GM19372 (cell line): ENCODE data around the gene ETV7.
A peak's percentile ranks its signal among the peaks of the same experiment; 100 is the strongest.
"Not testable (repeated sequence)": the region's sequence is repeated elsewhere in the genome, so short reads cannot be mapped to it uniquely, and the experiment has no call there.

ENCODE experiments used
- ATAC-seq: cut with Tn5 transposase; IDR thresholded peaks from one replicate; pipeline ENCODE4 v1.9.1; 2021; ENCODE audit warnings: mild to moderate bottlenecking, low read depth, moderate library complexity; ENCODE audit not compliant: unreplicated experiment

ETV7 gene

GRCh38 chr6:36387440-36388303, at the start of gene ETV7:
Gene ETV7 (minus strand): TSS chr6:36387669. CDS start chr6:36387541, 128 bp downstream.
- ATAC-seq = no peak

- ATAC-seq = no peak
These were observed 49.0 kb upstream of the ETV7 start for GRCh38 chr6:36436466-36436865.

DNA sequence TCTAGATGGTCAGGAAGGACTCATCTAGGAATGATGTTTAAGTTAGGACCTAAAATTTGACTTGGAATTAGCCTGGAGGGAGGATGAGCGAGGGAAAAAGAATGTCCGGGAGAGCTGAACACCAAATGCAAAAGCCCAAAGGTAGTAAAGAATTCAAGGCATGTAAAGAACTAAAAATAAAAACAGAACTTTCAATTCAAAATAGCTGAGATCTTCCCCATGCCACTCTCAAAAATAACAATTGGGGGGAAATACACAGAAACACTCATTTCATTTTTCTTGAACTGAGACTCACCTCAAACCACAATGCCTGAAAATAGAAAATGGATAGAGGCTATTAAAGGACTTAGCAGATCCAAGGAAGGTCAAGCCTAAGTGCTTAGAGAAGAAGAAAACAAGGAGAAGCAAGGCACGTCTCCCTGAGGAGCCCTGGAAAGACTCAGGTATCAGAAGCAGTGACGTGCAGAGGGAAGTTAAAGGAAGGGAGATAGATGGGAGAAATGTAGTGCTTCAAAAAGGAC, 44.7 kb upstream of the ETV7 start:
- no peak for ATAC-seq

GRCh38 chr6:36431197-36431596, 43.7 kb upstream of the ETV7 start:
- ATAC-seq = no peak

DNA sequence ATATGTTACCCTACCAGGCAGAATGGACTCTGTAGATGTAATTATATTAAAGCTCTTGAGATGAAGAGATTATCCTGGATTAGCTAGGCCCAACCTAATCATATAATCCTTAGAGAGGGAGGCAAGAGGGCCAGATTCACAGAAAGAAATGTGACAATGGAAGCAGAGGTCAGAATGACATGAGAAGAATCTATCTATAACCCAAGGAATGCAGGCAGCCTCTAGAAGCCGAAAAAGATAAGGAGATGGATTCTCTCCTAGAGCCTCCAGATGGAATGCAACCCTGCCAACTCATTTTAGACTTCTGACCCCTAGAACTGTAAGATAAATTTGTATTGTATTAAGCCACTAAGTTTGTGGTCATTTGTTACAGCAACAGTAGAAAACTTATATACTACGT, 42.9 kb upstream of the ETV7 start:
- ATAC-seq = no peak

DNA sequence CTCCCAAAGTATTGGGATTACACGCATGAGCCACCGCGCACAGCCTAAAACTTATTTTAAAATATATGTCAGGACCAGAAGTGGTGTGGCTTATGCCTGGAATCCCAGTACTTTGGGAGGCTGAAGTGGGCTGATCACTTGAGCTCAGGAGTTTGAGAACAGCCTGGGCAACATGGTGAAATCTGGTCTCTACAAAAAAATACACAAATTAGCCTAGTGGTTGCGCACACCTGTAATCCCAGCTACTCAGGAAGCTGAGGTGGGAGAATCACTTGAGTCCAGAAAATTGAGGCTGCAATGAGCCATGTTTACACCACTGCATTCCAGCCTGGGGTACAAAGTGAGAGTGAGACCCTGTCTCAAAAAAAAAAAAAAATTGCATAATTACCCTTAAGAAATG, 41.4 kb upstream of the ETV7 start:
- ATAC-seq = no peak

GRCh38 chr6:36426622-36427021, 39.2 kb upstream of the ETV7 start:
- ATAC-seq = no peak

GRCh38 chr6:36423101-36423824, 35.8 kb upstream of the ETV7 start:
- peak; percentile 92 for ATAC-seq

DNA sequence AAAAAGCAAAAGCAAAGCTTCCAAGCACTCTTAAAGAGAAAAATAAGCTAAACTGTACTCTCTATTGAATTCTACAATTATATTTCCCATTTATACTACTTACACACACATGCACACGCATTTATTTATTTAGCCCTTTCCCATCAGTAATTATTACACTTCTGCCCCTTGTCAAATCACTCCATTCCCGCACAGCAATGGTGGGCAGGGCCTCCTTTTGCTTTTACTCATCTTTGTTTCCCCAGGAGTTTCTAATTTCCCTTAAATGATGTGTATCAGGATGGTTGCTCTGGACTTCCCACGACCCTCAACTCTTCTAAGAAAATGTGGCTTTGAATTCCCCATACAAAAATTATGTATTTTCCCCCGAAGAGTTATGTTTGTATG, 35.2 kb upstream of the ETV7 start:
- ATAC-seq = no peak

DNA sequence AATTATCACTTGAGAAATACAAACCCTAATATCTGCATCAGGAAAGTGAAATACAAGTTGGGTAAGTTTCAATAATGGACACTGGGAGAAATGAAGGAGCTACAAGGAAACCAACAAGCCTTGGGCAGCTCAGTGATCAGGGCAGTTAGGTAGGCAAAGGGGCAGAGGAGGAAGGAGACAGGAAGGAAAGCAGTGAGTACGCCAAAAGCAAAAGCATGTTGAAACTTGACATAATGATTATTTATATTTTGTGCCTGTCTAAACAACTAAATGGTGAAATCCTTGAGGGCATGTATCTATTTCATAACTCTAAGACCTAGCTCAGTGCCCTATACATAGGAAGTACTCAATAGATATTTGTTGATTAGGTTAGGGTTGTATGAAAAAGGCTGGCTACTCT, 31.8 kb upstream of the ETV7 start:
- ATAC-seq = no peak

DNA sequence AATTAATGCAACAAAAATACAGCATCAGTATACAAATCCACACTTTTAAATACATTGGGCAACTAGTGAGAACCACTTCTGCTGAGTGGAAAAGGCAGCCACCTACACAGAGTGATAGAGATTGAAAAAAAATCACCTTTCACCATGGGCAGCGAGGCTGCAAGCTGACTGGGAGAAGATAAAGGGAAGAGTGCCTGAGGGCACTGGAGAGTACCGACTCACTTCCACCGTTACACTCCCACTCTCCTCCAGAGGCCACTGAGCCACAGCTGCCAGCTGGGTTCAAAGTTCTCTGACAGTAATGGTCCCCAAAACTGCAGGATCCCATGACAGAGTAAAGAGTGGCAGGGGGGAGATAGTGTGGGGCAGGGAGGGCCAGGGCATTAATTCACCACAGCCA, 31.1 kb upstream of the ETV7 start:
- ATAC-seq = no peak

DNA sequence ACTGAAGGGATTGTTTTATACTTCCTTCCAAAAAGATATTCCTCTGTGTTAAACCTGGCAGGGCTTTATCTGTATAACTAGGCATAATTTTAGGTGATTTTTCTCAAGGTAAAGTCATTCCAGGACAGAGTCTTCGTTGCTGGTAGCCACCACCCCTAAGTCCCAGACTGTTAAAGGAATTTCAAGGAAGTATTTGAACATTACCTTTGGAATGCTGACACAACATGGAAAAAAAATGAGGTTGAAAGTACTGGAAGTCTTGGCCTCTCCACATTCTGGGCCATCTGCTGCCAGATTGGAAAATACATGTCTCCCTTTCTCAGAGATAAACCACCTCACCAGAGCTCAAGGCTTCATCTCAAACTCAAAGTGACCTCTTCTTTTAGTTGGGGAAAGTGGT, 27.0 kb upstream of the ETV7 start:
- no peak for ATAC-seq

DNA sequence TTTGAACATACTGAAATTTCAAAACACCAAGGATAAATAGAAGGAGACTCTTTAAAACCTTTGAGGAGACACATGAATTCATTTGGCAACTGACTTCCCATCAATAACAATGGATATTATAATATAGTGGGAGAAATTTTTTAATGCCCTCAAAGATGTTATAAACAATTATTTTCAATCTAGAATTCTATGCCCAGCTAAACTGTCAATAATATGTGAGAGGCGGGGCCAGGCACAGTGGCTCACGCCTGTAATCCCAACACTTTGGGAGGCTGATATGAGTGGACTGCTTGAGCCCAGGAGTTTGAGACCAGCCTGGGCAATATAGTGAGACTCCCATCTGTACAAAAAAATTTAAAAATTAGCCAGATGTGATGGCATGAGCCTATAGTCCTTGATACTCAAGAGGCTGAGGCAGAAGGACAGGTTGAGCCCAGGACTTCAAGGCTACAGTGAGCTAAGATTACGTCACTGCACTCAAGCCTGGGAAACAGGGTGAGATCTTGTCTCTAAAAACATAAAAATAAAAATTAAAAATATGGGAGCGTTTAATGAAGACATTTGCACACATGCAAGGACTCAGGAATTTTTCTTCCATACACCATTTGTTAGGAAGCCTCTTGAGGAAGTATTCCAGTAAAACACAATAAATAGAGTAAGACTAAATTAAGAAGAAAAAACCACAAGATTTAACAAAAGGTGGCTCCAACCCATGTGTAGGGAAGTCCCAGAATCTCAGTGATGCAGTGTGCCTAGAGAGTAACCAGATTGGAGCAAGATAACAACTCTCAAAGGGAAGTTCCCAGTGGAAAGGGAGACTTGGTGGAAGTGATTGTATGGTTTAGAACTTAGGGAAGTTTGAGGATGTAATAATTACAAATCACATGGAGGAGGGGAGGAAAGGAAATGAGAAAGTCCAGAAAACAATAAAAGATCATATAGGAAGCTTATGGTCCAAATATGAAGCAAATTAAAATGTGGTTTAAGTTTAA, 26.3 kb upstream of the ETV7 start:
- ATAC-seq = no peak

GRCh38 chr6:36409718-36410117, 22.2 kb upstream of the ETV7 start:
- ATAC-seq = not testable (repeated sequence)

- ATAC-seq = no peak
These were observed 16.7 kb upstream of the ETV7 start for GRCh38 chr6:36404164-36404563.

- no peak for ATAC-seq
These were observed 15.0 kb upstream of the ETV7 start for GRCh38 chr6:36402481-36402880.

DNA sequence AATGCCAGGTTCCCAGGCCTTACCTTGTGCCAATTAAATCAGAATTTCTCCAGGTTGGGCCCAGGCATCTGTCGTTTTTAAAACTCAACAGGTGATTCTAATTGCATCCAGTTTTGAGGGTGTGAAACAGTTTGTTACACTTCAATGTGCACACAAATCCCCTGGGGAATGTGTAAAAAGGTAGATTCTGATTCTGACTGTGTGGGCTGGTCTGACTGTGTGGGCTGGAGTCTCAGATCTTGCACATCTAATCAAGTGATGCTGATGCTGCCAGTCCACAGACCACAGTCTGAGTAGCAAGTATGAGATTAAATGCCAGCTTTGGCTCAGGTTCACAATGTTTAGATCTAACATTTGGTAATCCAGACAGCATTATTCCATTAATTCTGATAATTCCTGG, 12.5 kb upstream of the ETV7 start:
- ATAC-seq = no peak

DNA sequence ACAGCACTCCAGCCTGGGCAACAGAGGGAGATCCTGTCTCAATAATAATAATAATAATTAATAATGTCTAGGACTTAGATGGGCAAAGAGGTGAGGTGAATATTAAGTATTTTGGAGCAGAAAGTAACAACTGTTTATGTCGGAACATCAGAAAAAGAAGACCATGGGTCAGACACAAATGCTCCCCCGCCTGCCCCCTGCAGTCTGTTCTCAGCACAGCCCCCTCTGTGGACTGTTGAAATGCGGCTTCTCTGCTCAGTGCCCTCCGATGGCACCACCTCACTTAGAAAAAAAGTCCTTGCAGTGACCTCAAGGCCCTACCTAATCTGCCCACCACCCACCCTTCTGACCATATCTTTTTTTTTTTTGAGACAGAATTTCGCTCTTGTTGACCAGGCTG, 5.2 kb upstream of the ETV7 start:
- ATAC-seq = no peak

DNA sequence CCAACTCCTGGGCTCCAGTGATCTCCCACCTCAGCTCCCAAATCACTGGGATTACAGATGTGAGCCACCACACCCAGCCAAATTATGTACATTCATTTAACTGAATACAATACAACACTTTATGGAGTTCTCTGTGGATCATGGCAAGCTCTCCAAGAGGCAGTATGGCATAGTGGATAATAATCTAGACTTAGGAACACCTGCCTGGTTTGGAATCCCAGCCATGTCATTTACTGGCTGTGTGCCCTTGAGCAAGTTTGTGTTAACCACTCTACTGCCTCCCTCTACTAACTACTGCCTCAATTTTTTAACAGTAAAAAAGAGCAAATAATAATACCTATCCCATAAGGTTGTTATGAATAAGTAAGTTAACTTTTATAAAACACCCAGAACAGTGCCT, 1.9 kb upstream of the ETV7 start:
- ATAC-seq = no peak
